Natural killer cell (primary cell): ENCODE results near the gene SALL4. TPM values are rescaled to one million over a fixed set of nuclear protein-coding genes. Genes with fewer than 3 reads are reported as not detected.

ENCODE experiments used
- ATAC-seq, 3 donors: fragments of 150-1000 bp in 2 of 3; fragments of 200-7000 bp in 1 of 3; cut with Tn5 transposase; 1 replicate in 1 of 3; 2 replicates in 2 of 3; pipeline ENCODE4 v1.10.0; 2021; ENCODE audit warnings: mild to moderate bottlenecking in 2 of 3, moderate library complexity in 2 of 3
- DNase-seq, 2 donors: peaks; one replicate each; pipeline versions ENCODE4 v3.0.0 to v3.0.0-alpha.2; 2013 to 2021; ENCODE audit warnings: mixed read lengths in 1 of 2
- H3K27ac ChIP-seq: one replicate; pipeline ENCODE4 v1.5.1; 2013; ENCODE audit warnings: mild to moderate bottlenecking, low read length
- H3K27me3 ChIP-seq: one replicate; pipeline ENCODE4 v1.6.1; 2013; ENCODE audit warnings: low read length; ENCODE audit not compliant: control insufficient read depth, insufficient read depth
- H3K36me3 ChIP-seq: one replicate; pipeline ENCODE4 v1.6.1; 2013; ENCODE audit warnings: low read length; ENCODE audit not compliant: control insufficient read depth, insufficient read depth
- H3K4me1 ChIP-seq: one replicate; pipeline ENCODE4 v1.6.1; 2013; ENCODE audit warnings: low read length; ENCODE audit not compliant: control insufficient read depth, insufficient read depth
- H3K4me3 ChIP-seq: one replicate; pipeline ENCODE4 v1.5.1; 2013; ENCODE audit warnings: low read length
- H3K9me3 ChIP-seq: one replicate; pipeline ENCODE4 v1.6.1; 2013; ENCODE audit warnings: low read length; ENCODE audit not compliant: control insufficient read depth, insufficient read depth
- H3K27ac Mint-ChIP-seq, 2 donors: one replicate each; pipeline ENCODE4 v1.8.0; 2022; ENCODE audit warnings: mild to moderate bottlenecking in 2 of 2, mixed read lengths in 2 of 2, moderate library complexity in 1 of 2
- H3K27me3 Mint-ChIP-seq, 2 donors: one replicate each; pipeline ENCODE4 v1.8.0; 2022; ENCODE audit warnings: low read depth in 2 of 2, mixed read lengths in 2 of 2
- H3K36me3 Mint-ChIP-seq: one replicate; pipeline ENCODE4 v1.8.0; 2022; ENCODE audit warnings: mixed read lengths
- H3K4me1 Mint-ChIP-seq, 2 donors: one replicate each; pipeline ENCODE4 v1.8.0; 2022; ENCODE audit warnings: mixed read lengths in 2 of 2
- H3K4me3 Mint-ChIP-seq: one replicate; pipeline ENCODE4 v1.8.0; 2022; ENCODE audit warnings: mild to moderate bottlenecking, moderate library complexity, mixed read lengths
- H3K9me3 Mint-ChIP-seq, 2 donors: one replicate each; pipeline ENCODE4 v1.8.0; 2022; ENCODE audit warnings: mixed read lengths in 2 of 2
- WGBS: methylation state at CpG from one replicate; pipeline ENCODE4 v1.1.7; 2013; ENCODE audit warnings: missing lambda C conversion rate; ENCODE audit not compliant: insufficient coverage; 5-methylcytosine and 5-hydroxymethylcytosine counted together
- intact Hi-C: fragments of 100-400 bp; cut with micrococcal nuclease; formaldehyde crosslinking; loops from one replicate; pipeline ENCODE4 v1.14.2; 2022
- total RNA-seq, 4 donors: library from RNA; stranded (reverse); fragments of 120-200 nt in 1 of 4; gene quantifications; one replicate each; pipeline versions ENCODE4 v1.2.3 to v1.2.4, GENCODE V29; 2013 to 2022
- TF ChIP-seq, protein P1 (sequence below): fragments of 200-600 bp; IDR thresholded peaks from one replicate; pipeline ENCODE4 v1.8.0; 2022; ENCODE audit warnings: antibody characterized with exemption

Gene SALL4
- total RNA-seq, 3 donors from 2014 or later (not counting 1 experiment from before 2014, with no cell fraction given) = 0.33 to 2.9 (median 0.42) TPM

- TF ChIP-seq, protein P1, sequence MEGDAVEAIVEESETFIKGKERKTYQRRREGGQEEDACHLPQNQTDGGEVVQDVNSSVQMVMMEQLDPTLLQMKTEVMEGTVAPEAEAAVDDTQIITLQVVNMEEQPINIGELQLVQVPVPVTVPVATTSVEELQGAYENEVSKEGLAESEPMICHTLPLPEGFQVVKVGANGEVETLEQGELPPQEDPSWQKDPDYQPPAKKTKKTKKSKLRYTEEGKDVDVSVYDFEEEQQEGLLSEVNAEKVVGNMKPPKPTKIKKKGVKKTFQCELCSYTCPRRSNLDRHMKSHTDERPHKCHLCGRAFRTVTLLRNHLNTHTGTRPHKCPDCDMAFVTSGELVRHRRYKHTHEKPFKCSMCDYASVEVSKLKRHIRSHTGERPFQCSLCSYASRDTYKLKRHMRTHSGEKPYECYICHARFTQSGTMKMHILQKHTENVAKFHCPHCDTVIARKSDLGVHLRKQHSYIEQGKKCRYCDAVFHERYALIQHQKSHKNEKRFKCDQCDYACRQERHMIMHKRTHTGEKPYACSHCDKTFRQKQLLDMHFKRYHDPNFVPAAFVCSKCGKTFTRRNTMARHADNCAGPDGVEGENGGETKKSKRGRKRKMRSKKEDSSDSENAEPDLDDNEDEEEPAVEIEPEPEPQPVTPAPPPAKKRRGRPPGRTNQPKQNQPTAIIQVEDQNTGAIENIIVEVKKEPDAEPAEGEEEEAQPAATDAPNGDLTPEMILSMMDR = no peak
These were observed 35.6 kb upstream of the SALL4 start for GRCh38 chr20:51837876-51838420.

DNA sequence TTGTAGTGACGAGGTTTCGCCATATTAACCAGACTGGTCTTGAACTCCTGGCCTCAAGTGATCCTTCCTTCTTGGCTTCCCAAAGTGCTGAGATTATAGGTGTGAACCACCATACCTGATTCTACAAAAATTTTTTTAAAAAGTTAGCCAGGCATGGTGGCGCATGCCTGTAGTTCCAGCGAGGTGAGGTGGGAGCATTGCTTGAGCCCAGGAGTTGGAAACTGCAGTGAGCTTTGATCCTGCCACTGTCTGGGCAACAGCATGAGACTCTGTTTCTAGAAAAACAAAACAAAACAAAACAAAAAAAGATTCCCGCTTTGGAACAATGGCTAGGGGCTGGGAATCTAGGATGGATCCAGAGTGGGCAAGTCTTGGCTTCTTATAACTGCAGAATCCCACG lies 35.1 kb upstream of the SALL4 start:
- TF ChIP-seq, protein P1 = no peak
- no peak for DNase-seq

More at GRCh38 chr20:51837876-51838420, 35.6 kb upstream of the SALL4 start:
- H3K36me3 ChIP-seq = no peaks in the 10 kb centered on the region
- Mint-ChIP-seq H3K27ac (no peak overlapping the region), H3K4me3 (no peak overlapping the region), H3K9me3 (no peaks in the 10 kb centered on the region), H3K4me1 (no peaks in the 10 kb centered on the region), H3K27me3 (peaks cover 0 to 4% of the 10 kb centered on the region in 2 donors), H3K36me3 (no peaks in the 10 kb centered on the region)
- DNase-seq = no peak
- no peak for ATAC-seq
- no peaks in the 10 kb centered on the region for H3K9me3 ChIP-seq
- H3K4me3 ChIP-seq = no peak overlapping the region
- no peaks in the 10 kb centered on the region for H3K27me3 ChIP-seq
- H3K27ac ChIP-seq = no peak overlapping the region
- intact Hi-C loops = no loop called here
- 84% methylated on average over 8 of the region's 10 CpGs for WGBS
- no peaks in the 10 kb centered on the region for H3K4me1 ChIP-seq

DNA sequence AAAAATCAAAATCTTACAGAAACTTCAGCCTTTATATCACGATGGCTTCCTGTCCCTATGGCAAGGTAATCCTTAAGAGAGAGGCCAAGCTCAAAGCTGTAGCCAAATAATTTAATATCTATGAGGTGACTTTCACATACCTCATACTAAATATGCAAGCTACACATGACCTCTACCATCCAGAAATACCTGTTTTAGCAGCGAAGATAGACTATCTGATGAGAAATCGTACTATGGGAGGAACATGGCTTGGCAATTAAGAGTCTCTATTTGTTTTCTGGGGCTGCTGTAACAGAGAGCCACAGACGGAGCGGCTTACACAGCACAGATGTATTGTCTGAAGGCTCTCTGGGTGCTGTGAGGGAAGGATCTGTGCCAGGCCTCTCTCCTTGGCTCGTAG lies 31.0 kb upstream of the SALL4 start:
- DNase-seq (no peak), ATAC-seq (no peak)
- Mint-ChIP-seq H3K4me1 (no peaks in the 10 kb centered on the region), H3K27me3 (peaks cover 0 to 4% of the 10 kb centered on the region in 2 donors), H3K9me3 (no peaks in the 10 kb centered on the region), H3K36me3 (no peaks in the 10 kb centered on the region), H3K4me3 (no peak overlapping the region), H3K27ac (no peak overlapping the region)
- H3K27me3 ChIP-seq = no peaks in the 10 kb centered on the region
- TF ChIP-seq, protein P1 = no peak
- intact Hi-C loops = no loop called here
- WGBS = 95% methylated on average over 6 of the region's 6 CpGs
- H3K36me3 ChIP-seq = no peaks in the 10 kb centered on the region
- no peak overlapping the region for H3K27ac ChIP-seq
- H3K9me3 ChIP-seq = no peaks in the 10 kb centered on the region
- H3K4me3 ChIP-seq = no peak overlapping the region
- H3K4me1 ChIP-seq = no peaks in the 10 kb centered on the region

More for the DNA sequence above, 35.1 kb upstream of the SALL4 start:
- Mint-ChIP-seq H3K4me1 (no peaks in the 10 kb centered on the region), H3K36me3 (no peaks in the 10 kb centered on the region), H3K9me3 (no peaks in the 10 kb centered on the region), H3K4me3 (no peak overlapping the region), H3K27me3 (peaks cover 0 to 4% of the 10 kb centered on the region in 2 donors), H3K27ac (no peak overlapping the region)
- ATAC-seq = no peak
- 79% methylated on average over 6 of the region's 6 CpGs for WGBS
- Histone ChIP-seq H3K36me3 (no peaks in the 10 kb centered on the region), H3K9me3 (no peaks in the 10 kb centered on the region), H3K27ac (no peak overlapping the region), H3K27me3 (no peaks in the 10 kb centered on the region), H3K4me1 (no peaks in the 10 kb centered on the region), H3K4me3 (no peak overlapping the region)
- intact Hi-C loops = no loop called here

DNA sequence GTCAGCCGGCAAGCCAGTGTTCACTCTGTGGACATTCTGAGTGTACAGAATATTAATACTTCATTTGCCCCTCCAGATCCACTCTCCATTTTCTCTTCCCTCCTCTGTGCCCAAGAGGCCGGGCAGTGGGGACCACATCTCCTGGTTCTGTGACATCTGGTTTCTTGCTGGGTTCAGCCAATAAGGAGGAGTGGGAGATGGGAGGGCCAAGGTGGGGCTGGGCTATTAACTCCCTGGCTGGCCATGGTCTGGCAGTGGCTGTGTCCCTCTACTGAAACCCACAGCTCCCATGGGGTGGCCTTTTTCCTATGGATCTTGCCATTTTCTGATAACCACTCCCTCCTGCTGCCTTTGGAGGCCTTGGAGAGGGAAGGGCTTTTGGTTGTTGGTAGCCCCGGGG lies 30.0 kb upstream of the SALL4 start:
- Histone ChIP-seq H3K4me1 (no peaks in the 10 kb centered on the region), H3K27me3 (no peaks in the 10 kb centered on the region), H3K9me3 (no peaks in the 10 kb centered on the region), H3K36me3 (no peaks in the 10 kb centered on the region), H3K27ac (no peak overlapping the region), H3K4me3 (no peak overlapping the region)
- TF ChIP-seq, protein P1 = no peak
- no peaks in the 10 kb centered on the region for H3K4me1 Mint-ChIP-seq
- no peaks in the 10 kb centered on the region for H3K9me3 Mint-ChIP-seq
- no peak overlapping the region for H3K4me3 Mint-ChIP-seq
- WGBS = 100% methylated on average over 1 of the region's 3 CpGs
- intact Hi-C loops = no loop called here
- no peak overlapping the region for H3K27ac Mint-ChIP-seq
- ATAC-seq (no peak), DNase-seq (no peak)
- H3K27me3 Mint-ChIP-seq = peaks cover 0 to 6% of the 10 kb centered on the region in 2 donors
- H3K36me3 Mint-ChIP-seq = no peaks in the 10 kb centered on the region
